ENCODE results near the gene PRELID3B.

PRELID3B gene

DNA sequence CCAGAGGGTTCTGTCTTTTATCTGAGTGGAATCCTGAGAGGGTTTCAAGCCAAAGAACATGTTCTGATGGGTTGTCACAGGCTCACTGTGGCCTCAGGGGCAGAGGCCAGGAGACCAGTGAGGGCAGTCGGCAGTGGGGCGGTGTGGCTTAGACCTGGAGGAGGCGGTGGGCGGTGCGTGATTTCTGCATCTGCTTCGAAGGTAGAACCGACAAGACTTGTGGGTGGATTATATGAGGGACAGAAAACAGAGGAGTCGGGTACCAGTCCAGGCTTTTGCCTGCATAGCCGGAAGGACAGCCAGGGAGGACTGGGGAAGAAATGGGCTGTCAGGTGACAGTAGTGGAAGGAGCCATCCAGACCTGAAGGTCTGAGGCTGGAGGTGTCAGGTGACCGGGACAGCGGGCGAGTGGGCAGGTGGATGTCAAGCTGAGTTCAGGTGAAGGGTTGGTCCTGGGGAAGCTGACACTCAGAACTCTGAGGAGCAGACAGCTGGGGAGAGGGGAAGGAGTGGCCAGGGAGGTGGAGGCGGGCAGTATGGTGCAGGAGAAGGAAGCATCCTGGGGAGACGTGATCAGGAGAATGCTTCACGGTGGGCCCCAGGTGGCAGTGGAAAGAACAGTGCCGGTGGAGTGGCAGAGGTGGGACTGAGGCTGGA lies 38.6 kb downstream of the PRELID3B start:
- Histone ChIP-seq H2BK12ac (ENCODE audit: low read length) (no peak overlapping the region), H3K23ac (ENCODE audit: low read length) (no peak overlapping the region), H3K14ac (ENCODE audit: low read length) (no peak overlapping the region), H3K4me3 (ENCODE audit: low read depth, low read length) (no peak overlapping the region), H2BK120ac (ENCODE audit: insufficient read depth, low read length, poor library complexity) (no peak overlapping the region), H3K27ac (ENCODE audit: low read depth, low read length) (no peak overlapping the region), H3K27me3 (ENCODE audit: insufficient read depth, low read length) (no peaks in the 10 kb centered on the region), H3K79me2 (ENCODE audit: control insufficient read depth, insufficient read depth, low read length, poor library complexity) (peaks cover 7% of the 10 kb centered on the region), H2BK5ac (ENCODE audit: low read depth, low read length, poor library complexity) (no peak overlapping the region), H3K4me1 (ENCODE audit: control insufficient read depth in 1 of 2, insufficient read depth in 2 of 2, low read length in 2 of 2) (peaks cover 12 to 16% of the 10 kb centered on the region in 2 experiments), H4K8ac (ENCODE audit: low read depth, low read length) (no peak overlapping the region), H2AK5ac (ENCODE audit: low read length) (no peak overlapping the region), H3K4ac (ENCODE audit: low read depth, low read length) (no peak overlapping the region), H3K9ac (ENCODE audit: low read length) (no peak overlapping the region), H2AFZ (ENCODE audit: insufficient read depth, low read length, poor library complexity) (no peak overlapping the region), H4K91ac (ENCODE audit: low read depth, low read length) (no peak overlapping the region), H3K4me2 (ENCODE audit: low read length) (no peak overlapping the region), H3K9me3 (ENCODE audit: insufficient read depth, low read depth, low read length) (no peaks in the 10 kb centered on the region), H3K36me3 (ENCODE audit: control insufficient read depth in 1 of 2, insufficient read depth in 2 of 2, low read length in 2 of 2) (peaks cover 12 to 16% of the 10 kb centered on the region in 2 experiments), H4K12ac (ENCODE audit: low read depth, low read length) (no peak overlapping the region), H3K18ac (ENCODE audit: low read length) (no peak overlapping the region), H3K79me1 (ENCODE audit: low read length) (peaks cover 12% of the 10 kb centered on the region)
- no peak for DNase-seq
- no CpG with 5 or more reads among the region's 16 CpGs for WGBS (ENCODE audit: extremely low coverage, insufficient coverage, insufficient read length)

- no peak for DNase-seq
- no peak overlapping the region for H2BK12ac ChIP-seq (ENCODE audit: low read length)
- H3K4me2 ChIP-seq (ENCODE audit: low read length) = no peak overlapping the region
- no peak overlapping the region for H4K8ac ChIP-seq (ENCODE audit: low read depth, low read length)
- H3K79me1 ChIP-seq (ENCODE audit: low read length) = peaks cover 12% of the 10 kb centered on the region
- H2AFZ ChIP-seq (ENCODE audit: insufficient read depth, low read length, poor library complexity) = no peak overlapping the region
- H4K91ac ChIP-seq (ENCODE audit: low read depth, low read length) = no peak overlapping the region
- no CpG with 5 or more reads among the region's 17 CpGs for WGBS (ENCODE audit: extremely low coverage, insufficient coverage, insufficient read length)
- no peak overlapping the region for H3K9ac ChIP-seq (ENCODE audit: low read length)
- H3K79me2 ChIP-seq (ENCODE audit: control insufficient read depth, insufficient read depth, low read length, poor library complexity) = peaks cover 7% of the 10 kb centered on the region
- no peaks in the 10 kb centered on the region for H3K27me3 ChIP-seq (ENCODE audit: insufficient read depth, low read length)
- no peak overlapping the region for H3K27ac ChIP-seq (ENCODE audit: low read depth, low read length)
- H3K23ac ChIP-seq (ENCODE audit: low read length) = no peak overlapping the region
- no peak overlapping the region for H4K12ac ChIP-seq (ENCODE audit: low read depth, low read length)
- H3K9me3 ChIP-seq (ENCODE audit: insufficient read depth, low read depth, low read length) = no peaks in the 10 kb centered on the region
- no peak overlapping the region for H2BK5ac ChIP-seq (ENCODE audit: low read depth, low read length, poor library complexity)
- no peak overlapping the region for H2BK120ac ChIP-seq (ENCODE audit: insufficient read depth, low read length, poor library complexity)
- H3K4me3 ChIP-seq (ENCODE audit: low read depth, low read length) = no peak overlapping the region
- H3K14ac ChIP-seq (ENCODE audit: low read length) = no peak overlapping the region
- peaks cover 14 to 18% of the 10 kb centered on the region in 2 experiments for H3K36me3 ChIP-seq (ENCODE audit: control insufficient read depth in 1 of 2, insufficient read depth in 2 of 2, low read length in 2 of 2)
- H2AK5ac ChIP-seq (ENCODE audit: low read length) = no peak overlapping the region
- no peak overlapping the region for H3K18ac ChIP-seq (ENCODE audit: low read length)
- H3K4me1 ChIP-seq (ENCODE audit: control insufficient read depth in 1 of 2, insufficient read depth in 2 of 2, low read length in 2 of 2) = peaks cover 12 to 13% of the 10 kb centered on the region in 2 experiments
- H3K4ac ChIP-seq (ENCODE audit: low read depth, low read length) = no peak overlapping the region
Measured at GRCh38 chr20:59002874-59003399, 39.6 kb downstream of the PRELID3B start.

- Histone ChIP-seq H2AFZ (ENCODE audit: insufficient read depth, low read length, poor library complexity) (no peak overlapping the region), H3K4ac (ENCODE audit: low read depth, low read length) (no peak overlapping the region), H3K18ac (ENCODE audit: low read length) (no peak overlapping the region), H3K4me3 (ENCODE audit: low read depth, low read length) (no peak overlapping the region), H3K9me3 (ENCODE audit: insufficient read depth, low read depth, low read length) (no peaks in the 10 kb centered on the region), H3K79me2 (ENCODE audit: control insufficient read depth, insufficient read depth, low read length, poor library complexity) (peaks cover 7% of the 10 kb centered on the region), H3K36me3 (ENCODE audit: control insufficient read depth in 1 of 2, insufficient read depth in 2 of 2, low read length in 2 of 2) (peaks cover 17 to 21% of the 10 kb centered on the region in 2 experiments), H2AK5ac (ENCODE audit: low read length) (no peak overlapping the region), H2BK120ac (ENCODE audit: insufficient read depth, low read length, poor library complexity) (no peak overlapping the region), H3K4me2 (ENCODE audit: low read length) (no peak overlapping the region), H3K27ac (ENCODE audit: low read depth, low read length) (no peak overlapping the region), H3K9ac (ENCODE audit: low read length) (no peak overlapping the region), H3K14ac (ENCODE audit: low read length) (no peak overlapping the region), H3K27me3 (ENCODE audit: insufficient read depth, low read length) (no peaks in the 10 kb centered on the region), H2BK12ac (ENCODE audit: low read length) (no peak overlapping the region), H2BK5ac (ENCODE audit: low read depth, low read length, poor library complexity) (no peak overlapping the region), H3K79me1 (ENCODE audit: low read length) (peaks cover 9% of the 10 kb centered on the region), H4K8ac (ENCODE audit: low read depth, low read length) (no peak overlapping the region), H4K91ac (ENCODE audit: low read depth, low read length) (no peak overlapping the region), H4K12ac (ENCODE audit: low read depth, low read length) (no peak overlapping the region), H3K23ac (ENCODE audit: low read length) (no peak overlapping the region), H3K4me1 (ENCODE audit: control insufficient read depth in 1 of 2, insufficient read depth in 2 of 2, low read length in 2 of 2) (peaks cover 10 to 11% of the 10 kb centered on the region in 2 experiments)
- WGBS (ENCODE audit: extremely low coverage, insufficient coverage, insufficient read length) = no CpG with 5 or more reads among the region's 8 CpGs
- no peak for DNase-seq
Measured at GRCh38 chr20:59002388-59002787, 40.2 kb downstream of the PRELID3B start.

- Histone ChIP-seq H3K27ac (ENCODE audit: low read depth, low read length) (no peak overlapping the region), H4K8ac (ENCODE audit: low read depth, low read length) (no peak overlapping the region), H3K14ac (ENCODE audit: low read length) (no peak overlapping the region), H2AFZ (ENCODE audit: insufficient read depth, low read length, poor library complexity) (no peak overlapping the region), H2AK5ac (ENCODE audit: low read length) (no peak overlapping the region), H3K79me2 (ENCODE audit: control insufficient read depth, insufficient read depth, low read length, poor library complexity) (peaks cover 2% of the 10 kb centered on the region), H3K36me3 (ENCODE audit: control insufficient read depth in 1 of 2, insufficient read depth in 2 of 2, low read length in 2 of 2) (peaks cover 23 to 28% of the 10 kb centered on the region in 2 experiments), H2BK120ac (ENCODE audit: insufficient read depth, low read length, poor library complexity) (no peak overlapping the region), H3K79me1 (ENCODE audit: low read length) (peaks cover 2% of the 10 kb centered on the region), H3K4me2 (ENCODE audit: low read length) (no peak overlapping the region), H3K9ac (ENCODE audit: low read length) (no peak overlapping the region), H3K4me3 (ENCODE audit: low read depth, low read length) (no peak overlapping the region), H4K91ac (ENCODE audit: low read depth, low read length) (no peak overlapping the region), H4K12ac (ENCODE audit: low read depth, low read length) (no peak overlapping the region), H3K4ac (ENCODE audit: low read depth, low read length) (no peak overlapping the region), H3K18ac (ENCODE audit: low read length) (no peak overlapping the region), H3K23ac (ENCODE audit: low read length) (no peak overlapping the region), H2BK12ac (ENCODE audit: low read length) (no peak overlapping the region), H3K27me3 (ENCODE audit: insufficient read depth, low read length) (no peaks in the 10 kb centered on the region), H3K4me1 (ENCODE audit: control insufficient read depth in 1 of 2, insufficient read depth in 2 of 2, low read length in 2 of 2) (peaks cover 7% of the 10 kb centered on the region in 2 experiments), H3K9me3 (ENCODE audit: insufficient read depth, low read depth, low read length) (no peaks in the 10 kb centered on the region), H2BK5ac (ENCODE audit: low read depth, low read length, poor library complexity) (no peak overlapping the region)
- DNase-seq = no peak
- WGBS (ENCODE audit: extremely low coverage, insufficient coverage, insufficient read length) = no CpG with 5 or more reads among the region's 27 CpGs
Measured at GRCh38 chr20:59001449-59002171, 41.0 kb downstream of the PRELID3B start.

Measured in trophoblast cell (in vitro differentiated cells and primary cell).